H1 (cell line): ENCODE results near the gene PSME4. TPM values are rescaled to one million over a fixed set of nuclear protein-coding genes. Genes with fewer than 3 reads are reported as not detected.

Experiments
- CTCF ChIA-PET: fragments of 300-600 bp; sonication (Branson Sonifier 250); formaldehyde crosslinking; loops from one replicate; lab custom pipeline; 2021; ENCODE audit not compliant: partially characterized antibody; lab: Charles Lee
- POLR2A ChIA-PET: fragments of 300-600 bp; sonication (Branson Sonifier 250); formaldehyde crosslinking; loops from one replicate; lab custom pipeline; 2021; ENCODE audit warnings: inconsistent platforms; ENCODE audit not compliant: partially characterized antibody; lab: Charles Lee
- DNase-seq, 2 experiments: peaks; one replicate each; pipeline versions ENCODE4 v3.0.0 to v3.0.0-alpha.2; 2010 to 2022; ENCODE audit warnings: low spot score in 2 of 2, low read depth in 1 of 2, mixed read lengths in 1 of 2
- FAIRE-seq: peaks from 2 replicates; lab custom pipeline; 2011; peaks lifted over from hg19 to GRCh38; lab: Jason Lieb, UNC
- H2AFZ ChIP-seq: 2 replicates; pipeline ENCODE4 v1.8.1; 2012; ENCODE audit warnings: low read length, inconsistent platforms
- H2AK5ac ChIP-seq: 2 replicates; pipeline ENCODE4 v1.6.1; 2013; ENCODE audit warnings: low read depth, low read length
- H2BK120ac ChIP-seq: replicated peaks from 2 replicates; pipeline ENCODE3; 2013; ENCODE audit warnings: low read depth, low read length, inconsistent platforms
- H2BK12ac ChIP-seq: 2 replicates; pipeline ENCODE4 v1.6.1; 2013; ENCODE audit warnings: low read depth, low read length
- H2BK15ac ChIP-seq: 2 replicates; pipeline ENCODE4 v1.6.1; 2013; ENCODE audit warnings: low read length
- H2BK20ac ChIP-seq: 2 replicates; pipeline ENCODE4 v1.6.1; 2013; ENCODE audit warnings: low read length
- H2BK5ac ChIP-seq: 2 replicates; pipeline ENCODE4 v1.6.1; 2013; ENCODE audit warnings: low read depth, low read length
- H3K14ac ChIP-seq: 2 replicates; pipeline ENCODE4 v1.6.1; 2013; ENCODE audit warnings: inconsistent platforms; ENCODE audit not compliant: insufficient read length
- H3K18ac ChIP-seq: 2 replicates; pipeline ENCODE4 v1.6.1; 2013; ENCODE audit warnings: low read length; ENCODE audit errors: extremely low read depth
- H3K23ac ChIP-seq: 2 replicates; pipeline ENCODE4 v1.6.1; 2013; ENCODE audit warnings: inconsistent platforms; ENCODE audit not compliant: insufficient read length
- H3K23me2 ChIP-seq: 2 replicates; pipeline ENCODE4 v1.6.1; 2013; ENCODE audit warnings: low read depth, low read length
- H3K27ac ChIP-seq: 2 replicates; pipeline ENCODE4 v1.6.1; 2011; ENCODE audit warnings: low read depth, low read length, inconsistent platforms
- H3K27me3 ChIP-seq, 4 experiments: replicated peaks in 1 of 4; 1 replicate in 1 of 4; 2 replicates in 3 of 4; pipeline versions ENCODE4 v1.6.1 to v1.8.1; 2011 to 2013; ENCODE audit warnings: low read length in 3 of 4, mild to moderate bottlenecking in 3 of 4, inconsistent platforms in 2 of 4, mixed read lengths in 2 of 4, moderate library complexity in 1 of 4; ENCODE audit not compliant: control insufficient read depth in 3 of 4, insufficient read depth in 3 of 4; ENCODE audit errors: extremely low read depth in 1 of 4
- H3K36me3 ChIP-seq, 4 experiments: 2 replicates each; pipeline versions ENCODE4 v1.6.1 to v1.8.1; 2011 to 2013; ENCODE audit warnings: mild to moderate bottlenecking in 4 of 4, low read length in 3 of 4, moderate library complexity in 2 of 4, control low read depth in 1 of 4, inconsistent platforms in 1 of 4; ENCODE audit not compliant: insufficient read depth in 4 of 4, control insufficient read depth in 2 of 4
- H3K4ac ChIP-seq: replicated peaks from 2 replicates; pipeline ENCODE3; 2013; ENCODE audit warnings: low read length, low read depth, mixed read lengths, inconsistent platforms; ENCODE audit not compliant: insufficient read length
- H3K4me1 ChIP-seq, 4 experiments: replicated peaks in 1 of 4; 1 replicate in 1 of 4; 2 replicates in 3 of 4; pipeline versions ENCODE4 v1.6.1 to v1.8.1; 2011 to 2013; ENCODE audit warnings: low read length in 3 of 4, inconsistent platforms in 2 of 4, mixed read lengths in 1 of 4; ENCODE audit not compliant: insufficient read depth in 4 of 4, control insufficient read depth in 3 of 4
- H3K4me2 ChIP-seq, 2 experiments: 2 replicates each; pipeline versions ENCODE4 v1.6.1 to v1.8.1; 2011 to 2013; ENCODE audit warnings: low read depth in 2 of 2, low read length in 2 of 2, control low read depth in 1 of 2, inconsistent platforms in 1 of 2, mild to moderate bottlenecking in 1 of 2; ENCODE audit not compliant: insufficient read depth in 1 of 2
- H3K4me3 ChIP-seq, 4 experiments: fragments of 200-600, 300-600 bp in 1 of 4; sonication (generic), shearing (Covaris generic), sonication (Bioruptor Twin) in 1 of 4; 2 replicates each; pipeline versions ENCODE4 v1.5.1 to v1.8.1; 2011 to 2016; ENCODE audit warnings: low read length in 4 of 4, low read depth in 3 of 4, control low read depth in 2 of 4, inconsistent platforms in 2 of 4, mild to moderate bottlenecking in 2 of 4, mixed read lengths in 1 of 4, moderate library complexity in 1 of 4; ENCODE audit not compliant: insufficient read depth in 2 of 4; ENCODE audit errors: extremely low read depth in 1 of 4
- H3K56ac ChIP-seq: replicated peaks from 2 replicates; pipeline ENCODE3; 2013; ENCODE audit warnings: low read depth, mild to moderate bottlenecking, mixed read lengths, low read length, inconsistent platforms; ENCODE audit not compliant: insufficient read length
- H3K79me1 ChIP-seq: 2 replicates; pipeline ENCODE4 v1.6.1; 2013; ENCODE audit warnings: low read depth, low read length, control low read depth
- H3K79me2 ChIP-seq, 2 experiments: 2 replicates each; pipeline versions ENCODE4 v1.6.1 to v1.8.1; 2012 to 2013; ENCODE audit warnings: low read length in 2 of 2, mild to moderate bottlenecking in 2 of 2, inconsistent platforms in 1 of 2; ENCODE audit not compliant: insufficient read depth in 2 of 2, control insufficient read depth in 1 of 2
- H3K9ac ChIP-seq, 4 experiments: replicated peaks in 1 of 4; 1 replicate in 1 of 4; 2 replicates in 3 of 4; pipeline versions ENCODE4 v1.6.1 to v1.8.1; 2011 to 2013; ENCODE audit warnings: low read depth in 3 of 4, low read length in 3 of 4, control low read depth in 2 of 4, mild to moderate bottlenecking in 2 of 4, moderate library complexity in 2 of 4, inconsistent platforms in 1 of 4; ENCODE audit errors: extremely low read depth in 1 of 4
- H3K9me3 ChIP-seq, 2 experiments: 2 replicates each; pipeline versions ENCODE4 v1.6.1 to v1.8.1; 2012 to 2013; ENCODE audit warnings: mild to moderate bottlenecking in 2 of 2, moderate library complexity in 2 of 2, control low read depth in 1 of 2, inconsistent platforms in 1 of 2, low read depth in 1 of 2, low read length in 1 of 2, mixed read lengths in 1 of 2; ENCODE audit not compliant: insufficient read depth in 2 of 2
- H4K20me1 ChIP-seq, 2 experiments: replicated peaks in 1 of 2; 2 replicates each; pipeline versions ENCODE3 to v1.8.1; 2011 to 2013; ENCODE audit warnings: inconsistent platforms in 2 of 2, low read length in 2 of 2, mild to moderate bottlenecking in 1 of 2; ENCODE audit not compliant: insufficient read depth in 2 of 2, control insufficient read depth in 1 of 2
- H4K5ac ChIP-seq: 2 replicates; pipeline ENCODE4 v1.6.1; 2013; ENCODE audit warnings: low read length, low read depth, mixed read lengths, inconsistent platforms; ENCODE audit not compliant: insufficient read length
- H4K8ac ChIP-seq: 2 replicates; pipeline ENCODE4 v1.8.0; 2013; ENCODE audit warnings: mild to moderate bottlenecking, moderate library complexity, low read length, inconsistent platforms; ENCODE audit not compliant: insufficient read depth; ENCODE audit errors: extremely low read depth
- H4K91ac ChIP-seq: replicated peaks from 2 replicates; pipeline ENCODE3; 2013; ENCODE audit warnings: low read length, mixed read lengths, inconsistent platforms; ENCODE audit not compliant: insufficient read length
- CEBPB ChIP-seq: IDR thresholded peaks from 2 replicates; pipeline ENCODE4 v1.6.1; 2012; ENCODE audit warnings: low read depth, low read length
- FOSL1 ChIP-seq: IDR thresholded peaks from 2 replicates; pipeline ENCODE4 v1.6.1; 2011; ENCODE audit warnings: mild to moderate bottlenecking, low read depth, low read length, moderate library complexity; ENCODE audit not compliant: insufficient read depth
- KDM5A ChIP-seq: fragments of 200-600 bp; IDR thresholded peaks from 2 replicates; pipeline ENCODE4 v1.7.1; 2012; ENCODE audit warnings: mild to moderate bottlenecking, low read length, inconsistent platforms, mixed read lengths
- NRF1 ChIP-seq: IDR thresholded peaks from 2 replicates; pipeline ENCODE4 v1.6.1; 2011; ENCODE audit warnings: mild to moderate bottlenecking, low read depth, low read length, improper control_type of control experiment
- WGBS, 2 experiments: shearing (Covaris generic) in 1 of 2; methylation state at CpG; one replicate each; pipeline versions ENCODE4 v1.1.6 to v1.1.7; 2013 to 2015; ENCODE audit warnings: low lambda C conversion rate in 2 of 2, mixed read lengths in 2 of 2, inconsistent platforms in 1 of 2, low coverage in 1 of 2, missing lambda C conversion rate in 1 of 2; ENCODE audit not compliant: insufficient replicate concordance in 2 of 2, insufficient coverage in 1 of 2, insufficient read length in 1 of 2; ENCODE audit errors: extremely low coverage in 1 of 2, missing lambda C conversion rate in 1 of 2; 5-methylcytosine and 5-hydroxymethylcytosine counted together
- polyA plus RNA-seq, 7 experiments: library from polyadenylated mRNA; depleted of rRNA in 3 of 7; stranded (reverse) in 5 of 7; unstranded in 2 of 7; fragments of >200 nt in 5 of 7; fragments of 200-250 nt in 2 of 7; gene quantifications; 1 replicate in 5 of 7; 2 replicates in 1 of 7; 4 replicates in 1 of 7; pipeline versions ENCODE4 v1.2.1 to v1.2.3, GENCODE V29; 2011 to 2013; ENCODE audit warnings: missing spikeins in 2 of 7, mixed read lengths in 2 of 7
- total RNA-seq: library from RNA; stranded (reverse); fragmentation: NEBNext Ultra II Directional; extraction: Animal tissue kit (Norgen Biotek cat#: 25700); gene quantifications from 2 replicates; pipeline ENCODE4 v1.2.1, GENCODE V29; 2021

The PSME4 gene
- total and polyA plus RNA-seq, 2 of the 8 experiments (the other 6 are each of a cell fraction or from before 2014, with no cell fraction given) = 42.2 to 116 TPM

DNA sequence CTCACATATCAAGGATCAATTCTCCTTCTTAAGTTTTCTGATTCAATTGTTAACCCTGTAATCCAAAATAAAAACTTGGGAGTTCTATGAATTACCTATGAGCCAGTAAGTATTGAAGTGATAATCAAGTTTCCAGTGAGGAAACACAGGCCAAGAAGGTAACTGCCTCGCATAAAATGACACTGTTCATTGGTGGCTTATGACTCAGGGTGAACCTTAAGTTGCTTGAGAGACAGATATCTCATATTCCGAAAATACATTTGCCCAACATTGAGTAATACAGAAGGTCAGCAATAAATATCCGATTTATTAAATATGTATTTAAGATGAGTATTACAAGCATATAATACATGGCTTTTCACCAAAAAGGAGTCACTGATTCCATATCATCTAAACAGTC is 31.9 kb downstream of the PSME4 start:
- Histone ChIP-seq H3K9me3 (no peaks in the 10 kb centered on the region), H4K8ac (no peak overlapping the region), H3K4me1 (no peaks in the 10 kb centered on the region), H3K27ac (no peak overlapping the region), H3K79me2 (no peaks in the 10 kb centered on the region; a peak in 1 of 4 replicates), H4K5ac (no peak overlapping the region), H4K91ac (no peak overlapping the region), H3K36me3 (peaks cover 4 to 41% (median 22%) of the 10 kb centered on the region in 4 experiments; a peak in 6 of 8 replicates), H3K23me2 (no peaks in the 10 kb centered on the region), H2BK12ac (no peak overlapping the region), H2AK5ac (no peak overlapping the region), H3K23ac (no peak overlapping the region), H2BK20ac (no peak overlapping the region), H2BK15ac (no peak overlapping the region), H3K4me3 (no peak overlapping the region), H2BK5ac (no peak overlapping the region), H3K4ac (no peak overlapping the region), H3K14ac (no peak overlapping the region), H4K20me1 (peaks cover 0 to 4% of the 10 kb centered on the region in 2 experiments), H2BK120ac (no peak overlapping the region), H2AFZ (no peak overlapping the region), H3K27me3 (peaks cover 0 to 2% (median 0%) of the 10 kb centered on the region in 4 experiments; a peak in 1 of 7 replicates), H3K4me2 (no peak overlapping the region), H3K9ac (no peak overlapping the region), H3K79me1 (no peaks in the 10 kb centered on the region), H3K18ac (no peak overlapping the region), H3K56ac (no peak overlapping the region)
- FAIRE-seq (no peak), DNase-seq (no peak)
- POLR2A ChIA-PET = no interaction called here
- CTCF ChIA-PET = no interaction called here
- 88% methylated on average over 3 of the region's 3 CpGs; no CpG with 5 or more reads in 1 of the 2 experiments for WGBS, 2 experiments
- TF ChIP-seq NRF1 = no peak
- TF ChIP-seq KDM5A = no peak
- TF ChIP-seq CEBPB = no peak
- TF ChIP-seq FOSL1 = no peak
